HL-60 (cell line): ENCODE measurements around the gene RLN2.

Source experiments
- DNase-seq, 2 experiments: peaks; one replicate each; pipeline ENCODE4 v3.0.0-alpha.2; 2010 to 2020; ENCODE audit warnings: low read depth in 1 of 2, low spot score in 1 of 2
- H3K27ac ChIP-seq: fragments of 250-450 bp; sonication (Bioruptor Pico); replicated peaks from 2 replicates; pipeline ENCODE4 v1.5.1; 2020; ENCODE audit warnings: mild to moderate bottlenecking, moderate library complexity
- H3K27me3 ChIP-seq: fragments of 250-450 bp; sonication (Bioruptor Pico); 2 replicates; pipeline ENCODE4 v1.5.1; 2021; ENCODE audit warnings: mild to moderate bottlenecking, moderate library complexity; ENCODE audit not compliant: insufficient read depth, poor library complexity, severe bottlenecking
- H3K4me3 ChIP-seq: replicated peaks from 2 replicates; pipeline ENCODE4 v1.5.1; 2011; ENCODE audit warnings: mild to moderate bottlenecking, control low read depth, low read length; ENCODE audit not compliant: insufficient read depth
- CTCF ChIP-seq: IDR thresholded peaks from one replicate; pipeline ENCODE4 v1.5.1; 2011; ENCODE audit warnings: low read length, control low read depth, inconsistent platforms; ENCODE audit not compliant: insufficient read depth
- GABPA ChIP-seq: IDR thresholded peaks from 2 replicates; pipeline ENCODE4 v1.6.1; 2012; ENCODE audit warnings: low read depth
- POLR2AphosphoS5 ChIP-seq: IDR thresholded peaks from 2 replicates; pipeline ENCODE4 v1.6.1; 2012; ENCODE audit warnings: low read depth
- REST ChIP-seq: IDR thresholded peaks from 2 replicates; pipeline ENCODE4 v1.6.1; 2012; ENCODE audit warnings: low read depth; ENCODE audit not compliant: insufficient replicate concordance
- SPI1 ChIP-seq: IDR thresholded peaks from 2 replicates; pipeline ENCODE4 v1.6.1; 2012; ENCODE audit warnings: low read depth, mild to moderate bottlenecking, borderline replicate concordance

Gene RLN2

GRCh38 chr9:5264219-5264595 is 40.3 kb downstream of the RLN2 start:
- TF ChIP-seq CTCF (no peak), POLR2AphosphoS5 (no peak), REST (no peak), GABPA (no peak), SPI1 (no peak)
- no peak overlapping the region for H3K4me3 ChIP-seq
- H3K27ac ChIP-seq: no peak overlapping the region
- no peak for DNase-seq
- no peaks in the 10 kb centered on the region for H3K27me3 ChIP-seq

GRCh38 chr9:5263351-5264218 is 40.9 kb downstream of the RLN2 start:
- H3K27me3 ChIP-seq: no peaks in the 10 kb centered on the region
- DNase-seq: no peak
- TF ChIP-seq REST: no peak
- TF ChIP-seq CTCF: no peak
- H3K4me3 ChIP-seq: no peak overlapping the region
- H3K27ac ChIP-seq: no peak overlapping the region
